IMR-90 (cell line): ENCODE data around the gene ZNF398. TPM values are rescaled to one million over a fixed set of nuclear protein-coding genes. Genes with fewer than 3 reads are reported as not detected.

Experiments used
- ATAC-seq: fragments of 200-7000 bp; cut with Tn5 transposase; 2 replicates; pipeline ENCODE4 v1.9.1; 2020; ENCODE audit warnings: low read depth, mild to moderate bottlenecking, moderate library complexity
- BruUV-seq: library from RNA; stranded (reverse); fragments of 400-500 nt; replicated peaks from 2 replicates; lab custom pipeline; 2021; lab: Mats Ljungman, UMichigan
- CTCF ChIA-PET: fragments of 300-600 bp; formaldehyde crosslinking; extraction: SDS; loops from one replicate; lab custom pipeline; 2021; ENCODE audit warnings: antibody characterized with exemption; lab: Yijun Ruan, JAX
- POLR2A ChIA-PET: fragments of 300-600 bp; sonication (Branson Sonifier 250); formaldehyde crosslinking; loops from one replicate; lab custom pipeline; 2022; ENCODE audit warnings: antibody characterized with exemption; ENCODE audit not compliant: unreplicated experiment; lab: Charles Lee
- DNase-seq: peaks from one replicate; pipeline ENCODE4 v3.0.0; 2013
- H2AFZ ChIP-seq: replicated peaks from 2 replicates; pipeline ENCODE3; 2013; ENCODE audit warnings: low read length, mild to moderate bottlenecking; ENCODE audit not compliant: poor library complexity
- H2AK5ac ChIP-seq: 2 replicates; pipeline ENCODE4 v1.6.1; 2013; ENCODE audit warnings: low read depth, low read length, inconsistent platforms
- H2AK9ac ChIP-seq: replicated peaks from 2 replicates; pipeline ENCODE3; 2013; ENCODE audit warnings: mild to moderate bottlenecking, low read depth, low read length, moderate library complexity; ENCODE audit not compliant: poor library complexity
- H2BK120ac ChIP-seq: 2 replicates; pipeline ENCODE4 v1.6.1; 2013; ENCODE audit warnings: low read depth, low read length, inconsistent platforms
- H2BK15ac ChIP-seq: 3 replicates; pipeline ENCODE4 v1.6.1; 2013; ENCODE audit warnings: low read depth, low read length, inconsistent platforms
- H2BK20ac ChIP-seq: 2 replicates; pipeline ENCODE4 v1.6.1; 2013; ENCODE audit warnings: low read depth, mild to moderate bottlenecking, inconsistent platforms, low read length, moderate library complexity
- H2BK5ac ChIP-seq: 2 replicates; pipeline ENCODE4 v1.6.1; 2013; ENCODE audit warnings: mild to moderate bottlenecking, low read depth, low read length, inconsistent platforms; ENCODE audit not compliant: poor library complexity, severe bottlenecking
- H3K14ac ChIP-seq: replicated peaks from 2 replicates; pipeline ENCODE4 v1.6.1; 2013; ENCODE audit warnings: low read depth, low read length, inconsistent platforms
- H3K18ac ChIP-seq: 2 replicates; pipeline ENCODE4 v1.6.1; 2013; ENCODE audit warnings: low read depth, low read length, control low read depth
- H3K23ac ChIP-seq: 2 replicates; pipeline ENCODE4 v1.6.1; 2013; ENCODE audit warnings: low read depth, low read length, inconsistent platforms
- H3K27ac ChIP-seq: 2 replicates; pipeline ENCODE4 v1.5.1; 2013; ENCODE audit warnings: mild to moderate bottlenecking, control low read depth, low read length; ENCODE audit not compliant: insufficient read depth
- H3K27me3 ChIP-seq: 2 replicates; pipeline ENCODE4 v1.6.1; 2013; ENCODE audit warnings: low read length; ENCODE audit not compliant: control insufficient read depth, insufficient read depth
- H3K36me3 ChIP-seq: 2 replicates; pipeline ENCODE4 v1.6.1; 2013; ENCODE audit warnings: low read length, mixed read lengths; ENCODE audit not compliant: control insufficient read depth, insufficient read depth
- H3K4ac ChIP-seq: 2 replicates; pipeline ENCODE4 v1.6.1; 2013; ENCODE audit warnings: low read depth, low read length, inconsistent platforms
- H3K4me1 ChIP-seq: 2 replicates; pipeline ENCODE4 v1.6.1; 2013; ENCODE audit warnings: low read length, mixed read lengths; ENCODE audit not compliant: control insufficient read depth, insufficient read depth
- H3K4me2 ChIP-seq: 2 replicates; pipeline ENCODE4 v1.6.1; 2013; ENCODE audit warnings: low read depth, mild to moderate bottlenecking, control low read depth, low read length, moderate library complexity
- H3K4me3 ChIP-seq: 2 replicates; pipeline ENCODE4 v1.5.1; 2013; ENCODE audit warnings: low read depth, mild to moderate bottlenecking, control low read depth, low read length, moderate library complexity; ENCODE audit not compliant: insufficient read depth
- H3K56ac ChIP-seq: 2 replicates; pipeline ENCODE4 v1.6.1; 2013; ENCODE audit warnings: low read length, inconsistent platforms; ENCODE audit not compliant: insufficient read depth; ENCODE audit errors: extremely low read depth
- H3K79me1 ChIP-seq, 2 experiments: 2 replicates each; pipeline ENCODE4 v1.6.1; 2013; ENCODE audit warnings: low read length in 2 of 2, inconsistent platforms in 1 of 2, low read depth in 1 of 2
- H3K9ac ChIP-seq: 2 replicates; pipeline ENCODE4 v1.6.1; 2013; ENCODE audit warnings: low read depth, low read length, control low read depth
- H3K9me1 ChIP-seq: 2 replicates; pipeline ENCODE4 v1.6.1; 2013; ENCODE audit warnings: low read length, inconsistent platforms; ENCODE audit not compliant: insufficient read depth
- H3K9me3 ChIP-seq: 2 replicates; pipeline ENCODE4 v1.6.1; 2013; ENCODE audit warnings: low read length; ENCODE audit not compliant: control insufficient read depth, insufficient read depth
- H4K20me1 ChIP-seq: 2 replicates; pipeline ENCODE4 v1.6.1; 2013; ENCODE audit warnings: low read length, inconsistent platforms; ENCODE audit not compliant: insufficient read depth
- H4K5ac ChIP-seq: 2 replicates; pipeline ENCODE4 v1.6.1; 2013; ENCODE audit warnings: mild to moderate bottlenecking, low read depth, low read length, control low read depth
- H4K8ac ChIP-seq, 2 experiments: 2 replicates each; pipeline ENCODE4 v1.6.1; 2013; ENCODE audit warnings: low read depth in 2 of 2, low read length in 2 of 2, control low read depth in 1 of 2, inconsistent platforms in 1 of 2
- H4K91ac ChIP-seq: 2 replicates; pipeline ENCODE4 v1.6.1; 2013; ENCODE audit warnings: low read depth, low read length, inconsistent platforms; ENCODE audit not compliant: insufficient read depth
- BHLHE40 ChIP-seq: fragments of 150-350 bp; IDR thresholded peaks from 2 replicates; pipeline ENCODE4 v1.6.1; 2016; ENCODE audit warnings: mild to moderate bottlenecking, low read depth, low read length
- CEBPB ChIP-seq: IDR thresholded peaks from 2 replicates; pipeline ENCODE4 v1.6.1; 2012; ENCODE audit warnings: low read depth, low read length, improper control_type of control experiment
- FOS ChIP-seq: fragments of 150-350 bp; IDR thresholded peaks from 2 replicates; pipeline ENCODE4 v1.6.1; 2016; ENCODE audit warnings: low read depth, low read length
- MAFK ChIP-seq: IDR thresholded peaks from 2 replicates; pipeline ENCODE4 v1.6.1; 2012; ENCODE audit warnings: low read depth, low read length, improper control_type of control experiment
- MAZ ChIP-seq: IDR thresholded peaks from 2 replicates; pipeline ENCODE4 v1.6.1; 2012; ENCODE audit warnings: low read depth, mild to moderate bottlenecking, low read length, improper control_type of control experiment, moderate library complexity, borderline replicate concordance
- MXI1 ChIP-seq: IDR thresholded peaks from 2 replicates; pipeline ENCODE4 v1.6.1; 2012; ENCODE audit warnings: low read depth, mild to moderate bottlenecking, low read length, moderate library complexity, borderline replicate concordance
- POLR2A ChIP-seq: IDR thresholded peaks from 2 replicates; pipeline ENCODE4 v1.6.1; 2012; ENCODE audit warnings: mild to moderate bottlenecking, low read depth, low read length
- RAD21 ChIP-seq: IDR thresholded peaks from 2 replicates; pipeline ENCODE4 v1.6.1; 2012; ENCODE audit warnings: low read length, improper control_type of control experiment
- RCOR1 ChIP-seq: IDR thresholded peaks from 2 replicates; pipeline ENCODE4 v1.6.1; 2012; ENCODE audit warnings: mild to moderate bottlenecking, low read length, improper control_type of control experiment; ENCODE audit not compliant: insufficient replicate concordance
- SMC3 ChIP-seq: fragments of 150-350 bp; IDR thresholded peaks from 2 replicates; pipeline ENCODE4 v1.6.1; 2016; ENCODE audit warnings: low read depth, mild to moderate bottlenecking, antibody characterized with exemption, low read length, moderate library complexity
- WGBS, 2 experiments: methylation state at CpG; one replicate each; pipeline versions ENCODE4 v1.1.5 to v1.1.7; 2013; ENCODE audit warnings: missing lambda C conversion rate in 2 of 2; ENCODE audit not compliant: insufficient read length in 1 of 2; ENCODE audit errors: extremely low coverage in 2 of 2; 5-methylcytosine and 5-hydroxymethylcytosine counted together
- dilution Hi-C: fragments of 300-500 bp; cut with HindIII; formaldehyde crosslinking; loops from one replicate; pipeline ENCODE4 v1.14.3; 2018; ENCODE audit warnings: low sequenced_read_pairs; ENCODE audit not compliant: unreplicated experiment
- in situ Hi-C: fragments of 300-500 bp; cut with MboI; formaldehyde crosslinking; loops from 3 replicates; pipeline ENCODE4 v1.14.3; 2019; ENCODE audit warnings: low sequenced_read_pairs, inconsistent platforms, mixed read lengths
- intact Hi-C: fragments of 100-400 bp; cut with micrococcal nuclease; formaldehyde crosslinking; loops from 2 replicates; pipeline ENCODE4 v1.10.0; 2022
- polyA plus RNA-seq, 3 experiments: library from polyadenylated mRNA; depleted of rRNA; stranded (reverse); fragments of >200 nt; gene quantifications; 2 replicates each; pipeline ENCODE4 v1.2.3, GENCODE V29; 2012; ENCODE audit warnings: low replicate concordance in 1 of 3
- total RNA-seq: library from RNA; depleted of rRNA; stranded (reverse); fragments of >200 nt; gene quantifications from 2 replicates; pipeline ENCODE4 v1.2.3, GENCODE V29; 2012
- TF ChIP-seq, protein P1 (sequence below): fragments of 150-350 bp; IDR thresholded peaks from 2 replicates; pipeline ENCODE4 v1.6.1; 2016; ENCODE audit warnings: low read depth, mild to moderate bottlenecking, low read length, moderate library complexity, borderline replicate concordance
- TF ChIP-seq, protein P2 (sequence below): fragments of 150-350 bp; IDR thresholded peaks from 2 replicates; pipeline ENCODE4 v1.6.1; 2017; ENCODE audit warnings: mild to moderate bottlenecking, antibody characterized with exemption, low read length, low read depth

ZNF398 gene
- total and polyA plus RNA-seq, 2 of the 4 experiments (the other 2 are of a cell fraction), result 5.7 to 7.9 TPM

DNA sequence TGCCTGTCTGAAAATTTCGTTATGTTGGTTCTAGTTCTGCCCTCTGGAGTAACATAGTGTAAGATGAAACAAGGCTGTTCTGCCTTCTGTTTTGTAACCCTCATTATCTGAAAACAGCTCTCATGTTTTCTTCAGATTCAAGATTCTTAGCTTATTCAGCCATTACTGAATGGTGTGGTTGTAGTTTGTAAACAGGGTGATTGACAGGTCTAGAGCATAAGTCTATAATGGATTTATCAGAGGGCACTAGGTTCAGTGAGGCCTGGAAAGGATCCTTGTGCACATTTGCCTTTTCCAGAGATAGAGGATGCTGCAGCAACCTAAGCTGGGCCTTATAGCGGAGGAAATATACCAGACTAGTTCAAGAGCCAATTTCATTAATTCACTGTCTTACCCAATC lies 6.1 kb downstream of the ZNF398 start:
- POLR2A ChIA-PET, result no interaction called here
- dilution Hi-C loops, result no loop called here
- H2BK20ac ChIP-seq, result no peak overlapping the region

More for the DNA sequence above, 6.1 kb downstream of the ZNF398 start:
- Histone ChIP-seq H2BK15ac (no peak overlapping the region), H3K36me3 (peaks cover 21% of the 10 kb centered on the region), H3K18ac (no peak overlapping the region), H3K27ac (no peak overlapping the region), H4K91ac (no peak overlapping the region), H3K4me1 (0 out of 2 replicates have a peak, but pooled peaks cover 2% of the 10 kb centered on the region), H2BK120ac (no peak overlapping the region), H4K5ac (no peak overlapping the region), H3K4ac (no peak overlapping the region), H4K8ac (no peak overlapping the region), H2BK5ac (no peak overlapping the region), H3K23ac (peak overlapping the region; percentile 40; the same call in 1 of the 2 replicates), H3K9ac (no peak overlapping the region), H3K27me3 (no peaks in the 10 kb centered on the region), H2AFZ (no peak overlapping the region), H3K9me3 (no peaks in the 10 kb centered on the region), H2AK5ac (no peak overlapping the region), H3K14ac (no peak overlapping the region), H3K4me2 (no peak overlapping the region), H3K79me1 (peaks cover 19 to 50% of the 10 kb centered on the region in 2 experiments), H2AK9ac (no peak overlapping the region), H3K9me1 (peaks cover 10% of the 10 kb centered on the region), H4K20me1 (peaks cover 28% of the 10 kb centered on the region), H3K56ac (no peak overlapping the region), H3K4me3 (no peak overlapping the region)
- WGBS, 2 experiments, result 100% methylated on average over 2 of the region's 2 CpGs; no CpG with 5 or more reads in 1 of the 2 experiments
- intact Hi-C loops, result no loop called here
- in situ Hi-C loops, result no loop called here
- BruUV-seq, result no TSS peak
- DNase-seq, result no peak
- no peak for ATAC-seq
- CTCF ChIA-PET, result interaction anchor here (0.7 kb wide), 1 partner anchor 308 kb away, joined by 3 read pairs; no protein-coding TSS in a partner anchor
- no peak for TF ChIP-seq POLR2A
- no peak for TF ChIP-seq BHLHE40
- no peak for TF ChIP-seq MAZ
- no peak for TF ChIP-seq MXI1
- TF ChIP-seq SMC3, result no peak
- no peak for TF ChIP-seq MAFK
- TF ChIP-seq, protein P1, sequence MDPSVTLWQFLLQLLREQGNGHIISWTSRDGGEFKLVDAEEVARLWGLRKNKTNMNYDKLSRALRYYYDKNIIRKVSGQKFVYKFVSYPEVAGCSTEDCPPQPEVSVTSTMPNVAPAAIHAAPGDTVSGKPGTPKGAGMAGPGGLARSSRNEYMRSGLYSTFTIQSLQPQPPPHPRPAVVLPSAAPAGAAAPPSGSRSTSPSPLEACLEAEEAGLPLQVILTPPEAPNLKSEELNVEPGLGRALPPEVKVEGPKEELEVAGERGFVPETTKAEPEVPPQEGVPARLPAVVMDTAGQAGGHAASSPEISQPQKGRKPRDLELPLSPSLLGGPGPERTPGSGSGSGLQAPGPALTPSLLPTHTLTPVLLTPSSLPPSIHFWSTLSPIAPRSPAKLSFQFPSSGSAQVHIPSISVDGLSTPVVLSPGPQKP, result no peak
- TF ChIP-seq RCOR1, result no peak
- TF ChIP-seq RAD21, result no peak
- TF ChIP-seq, protein P2, sequence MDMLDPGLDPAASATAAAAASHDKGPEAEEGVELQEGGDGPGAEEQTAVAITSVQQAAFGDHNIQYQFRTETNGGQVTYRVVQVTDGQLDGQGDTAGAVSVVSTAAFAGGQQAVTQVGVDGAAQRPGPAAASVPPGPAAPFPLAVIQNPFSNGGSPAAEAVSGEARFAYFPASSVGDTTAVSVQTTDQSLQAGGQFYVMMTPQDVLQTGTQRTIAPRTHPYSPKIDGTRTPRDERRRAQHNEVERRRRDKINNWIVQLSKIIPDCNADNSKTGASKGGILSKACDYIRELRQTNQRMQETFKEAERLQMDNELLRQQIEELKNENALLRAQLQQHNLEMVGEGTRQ, result no peak
- TF ChIP-seq CEBPB, result no peak
- no peak for TF ChIP-seq FOS
